GM10847 (cell line): ENCODE data around the gene DDX49.

ENCODE experiments used
- POLR2A ChIP-seq: IDR thresholded peaks from 2 replicates; pipeline ENCODE4 v1.6.1; 2011; ENCODE audit not compliant: insufficient read length; ENCODE audit errors: extremely low read depth

Gene DDX49

DNA sequence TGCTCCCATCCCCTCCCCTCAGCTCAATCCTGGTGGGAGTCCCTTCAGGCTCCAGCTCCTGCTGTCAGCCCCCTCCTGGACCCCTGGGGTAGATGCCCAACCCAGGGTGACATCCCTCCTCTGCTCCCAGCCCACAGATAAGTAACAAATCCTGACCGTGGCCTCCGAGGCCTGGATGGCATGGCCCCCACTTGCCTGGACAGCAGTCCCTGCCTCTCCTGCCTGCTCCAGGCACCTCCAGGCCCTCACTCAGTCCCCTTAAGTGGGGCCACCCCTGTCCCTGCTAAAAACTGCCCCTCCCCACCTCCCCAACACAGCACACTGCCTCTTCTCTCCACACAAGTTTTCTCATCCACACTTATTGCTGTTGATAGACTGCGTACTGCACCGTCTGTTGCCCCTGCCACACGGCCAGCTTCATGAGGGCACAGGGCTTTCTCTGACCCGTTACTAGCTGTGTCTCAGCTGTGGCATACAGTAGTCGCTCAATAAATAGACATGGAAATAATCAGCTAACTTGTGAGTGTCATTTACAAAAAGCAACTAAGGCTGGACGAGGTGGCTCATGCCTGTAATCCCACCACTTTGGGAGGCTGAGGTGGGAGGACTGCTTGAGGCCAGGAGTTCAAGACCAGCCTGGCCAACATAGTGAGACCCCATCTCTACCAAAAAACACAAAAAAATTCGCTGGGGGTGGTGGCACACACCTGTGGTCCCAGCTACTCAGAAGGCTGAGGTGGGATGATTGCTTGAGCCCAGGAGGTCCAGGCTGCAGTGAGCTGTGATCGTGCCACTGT is 29.4 kb upstream of the DDX49 start:
- no peak for TF ChIP-seq POLR2A

DNA sequence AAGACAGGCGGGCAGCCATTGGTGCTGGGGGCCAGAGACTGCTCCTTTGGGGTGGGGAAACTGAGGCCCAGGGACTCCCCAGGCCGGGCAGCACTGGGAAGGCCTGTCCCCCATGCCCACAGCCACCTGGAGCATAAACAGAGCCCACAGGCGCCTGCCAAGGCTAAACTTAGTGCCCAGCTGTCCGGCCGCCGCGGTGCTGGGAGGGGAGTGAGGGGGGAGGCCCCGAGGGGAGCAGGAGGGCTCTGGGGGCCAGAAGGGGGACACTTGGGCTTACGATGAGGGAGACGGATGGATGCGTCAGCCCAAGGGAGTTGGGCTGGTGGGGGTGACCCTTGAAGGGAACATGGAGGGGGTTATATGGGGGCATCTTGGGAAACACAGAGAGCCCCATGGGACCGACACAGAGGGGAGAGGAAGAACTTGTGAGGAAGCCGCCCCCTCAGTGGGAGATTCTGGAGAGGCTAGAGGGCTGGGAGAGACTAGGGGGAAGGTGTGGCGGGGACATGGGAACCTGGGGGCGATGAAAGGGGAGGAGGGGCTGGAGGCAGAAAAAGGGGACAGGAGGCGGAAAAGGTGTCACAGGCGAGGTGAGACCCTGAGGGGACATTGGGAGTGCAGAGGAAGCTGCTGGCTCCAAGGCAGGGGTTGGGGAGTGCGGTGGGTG is 25.8 kb upstream of the DDX49 start:
- TF ChIP-seq POLR2A = no peak

DNA sequence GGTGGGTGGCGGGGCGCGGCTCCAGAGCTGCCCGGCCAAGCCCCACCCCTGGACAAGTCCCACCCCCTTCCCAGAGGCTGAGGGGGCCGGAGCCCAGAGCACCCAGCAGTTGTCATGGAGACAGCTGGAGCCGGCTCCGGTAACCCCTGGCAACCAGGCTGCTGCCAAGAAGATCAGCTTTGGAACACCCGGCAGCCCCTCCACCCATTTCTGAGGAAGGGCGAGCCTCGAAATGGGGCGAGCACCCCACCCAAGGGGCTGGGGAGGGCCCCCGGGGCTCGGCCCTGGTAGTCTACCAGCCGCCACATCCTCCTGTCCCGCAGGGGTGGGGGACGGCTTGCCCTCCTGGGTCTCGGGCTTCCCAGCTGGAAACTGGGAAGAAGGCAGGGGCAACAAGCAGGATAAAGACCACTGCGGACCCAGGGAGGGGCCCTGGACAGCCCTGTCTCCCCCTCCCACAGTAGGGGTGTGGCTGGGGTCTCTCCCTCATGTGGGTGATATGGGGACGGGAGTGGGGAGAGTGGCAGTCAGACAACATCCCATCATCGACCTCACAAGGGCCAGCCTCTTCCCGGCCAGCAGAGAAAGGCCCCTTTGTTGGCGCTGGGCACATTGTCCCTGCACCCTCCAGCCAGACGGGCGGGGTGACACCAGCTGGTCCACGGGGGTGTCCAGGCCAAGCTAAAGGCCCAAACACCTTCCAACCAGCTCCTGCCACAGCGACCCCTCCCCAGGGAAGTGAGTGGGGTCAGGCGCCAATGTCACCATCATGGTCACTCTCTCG is 25.1 kb upstream of the DDX49 start:
- no peak for TF ChIP-seq POLR2A

DNA sequence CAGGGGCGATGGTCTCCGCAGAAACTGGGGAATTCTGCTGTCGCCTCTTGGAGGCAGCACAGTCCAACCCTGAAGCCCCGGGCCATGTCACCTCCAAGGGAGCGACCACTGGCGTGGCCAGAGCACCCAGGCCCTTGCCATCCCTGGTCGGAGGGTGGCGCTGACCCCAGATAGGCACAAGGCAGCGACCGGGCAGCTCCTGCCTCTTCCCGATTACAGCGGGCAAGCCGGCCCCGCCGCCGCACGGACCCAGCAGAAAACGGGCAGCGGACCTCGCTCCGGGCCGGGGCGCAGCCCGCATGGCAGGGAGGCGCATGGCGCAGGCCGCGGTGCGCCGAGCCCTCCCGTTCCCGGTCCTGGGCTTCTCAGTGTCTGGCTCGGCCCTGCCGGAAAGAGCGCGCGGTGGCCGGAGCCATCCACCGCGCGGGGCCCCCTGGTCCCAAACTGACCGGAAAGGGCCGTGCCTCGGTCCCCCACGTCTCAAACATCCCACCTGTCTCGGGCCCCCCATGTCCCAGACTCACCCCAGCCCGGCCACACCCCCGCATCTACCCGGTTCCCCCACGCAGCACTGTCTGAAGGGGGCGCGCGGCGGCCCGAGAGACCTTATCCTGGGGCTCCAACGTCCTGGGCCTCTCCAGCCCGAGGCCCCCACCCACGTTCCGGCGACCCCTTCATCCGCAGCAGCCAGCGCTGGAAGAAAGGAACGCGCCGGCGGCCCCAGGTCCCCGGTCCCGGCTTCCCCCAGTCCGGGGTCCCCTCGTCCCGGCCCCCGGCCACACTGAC is 24.3 kb upstream of the DDX49 start:
- no peak for TF ChIP-seq POLR2A

DNA sequence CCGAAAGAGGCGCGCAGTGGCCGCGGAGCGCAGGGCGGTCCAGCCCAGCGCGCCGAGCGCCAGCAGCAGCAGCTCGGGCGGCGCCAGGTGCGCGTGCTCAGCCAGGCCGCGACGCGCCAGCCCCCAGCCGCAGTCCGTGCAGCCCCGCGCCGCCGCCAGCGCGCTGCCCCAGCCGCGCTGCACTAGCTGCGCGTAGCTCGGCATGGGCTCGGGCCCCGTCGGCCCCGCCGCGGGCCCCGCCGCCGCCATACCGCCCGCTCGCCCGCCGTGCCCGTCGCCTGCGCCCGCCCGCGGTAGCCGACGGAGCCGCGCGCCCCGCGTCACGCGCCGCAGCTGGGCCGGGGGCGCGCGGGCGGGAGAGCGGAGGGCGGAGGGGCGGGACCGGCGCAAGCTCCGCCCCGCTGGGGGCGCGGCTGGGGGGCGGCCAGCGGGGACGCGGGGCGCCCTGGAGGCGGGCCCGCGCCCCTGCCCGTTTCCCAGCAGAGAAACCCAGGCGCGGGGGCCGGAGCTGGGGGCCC is 23.6 kb upstream of the DDX49 start, which contains the start of gene CERS1:
CERS1 (minus strand) TSS at position 335 of the 518 bp plus-strand sequence; CDS start at position 249, 86 bp downstream.
- TF ChIP-seq POLR2A = no peak

DNA sequence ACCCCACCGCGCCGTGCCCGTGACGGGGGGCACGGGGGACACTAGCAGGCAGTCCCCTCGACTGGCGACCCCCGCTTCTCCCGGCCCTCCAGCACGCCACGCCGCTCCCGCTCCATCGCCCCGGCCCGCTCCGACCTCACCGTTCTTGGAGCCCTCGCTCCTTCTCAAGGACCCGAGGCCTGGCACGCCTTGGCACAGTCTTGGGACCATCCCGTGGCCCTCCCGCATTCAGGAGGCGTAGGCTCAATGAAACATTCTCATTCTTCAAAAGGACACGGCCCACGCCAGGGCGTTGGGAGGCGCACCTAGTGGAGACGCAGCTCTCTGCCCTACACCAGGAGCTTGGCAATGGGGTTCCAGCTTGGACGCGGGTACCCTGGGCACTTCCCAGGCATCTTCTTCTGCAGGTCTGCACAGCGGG is 23.1 kb upstream of the DDX49 start:
- TF ChIP-seq POLR2A = no peak

DNA sequence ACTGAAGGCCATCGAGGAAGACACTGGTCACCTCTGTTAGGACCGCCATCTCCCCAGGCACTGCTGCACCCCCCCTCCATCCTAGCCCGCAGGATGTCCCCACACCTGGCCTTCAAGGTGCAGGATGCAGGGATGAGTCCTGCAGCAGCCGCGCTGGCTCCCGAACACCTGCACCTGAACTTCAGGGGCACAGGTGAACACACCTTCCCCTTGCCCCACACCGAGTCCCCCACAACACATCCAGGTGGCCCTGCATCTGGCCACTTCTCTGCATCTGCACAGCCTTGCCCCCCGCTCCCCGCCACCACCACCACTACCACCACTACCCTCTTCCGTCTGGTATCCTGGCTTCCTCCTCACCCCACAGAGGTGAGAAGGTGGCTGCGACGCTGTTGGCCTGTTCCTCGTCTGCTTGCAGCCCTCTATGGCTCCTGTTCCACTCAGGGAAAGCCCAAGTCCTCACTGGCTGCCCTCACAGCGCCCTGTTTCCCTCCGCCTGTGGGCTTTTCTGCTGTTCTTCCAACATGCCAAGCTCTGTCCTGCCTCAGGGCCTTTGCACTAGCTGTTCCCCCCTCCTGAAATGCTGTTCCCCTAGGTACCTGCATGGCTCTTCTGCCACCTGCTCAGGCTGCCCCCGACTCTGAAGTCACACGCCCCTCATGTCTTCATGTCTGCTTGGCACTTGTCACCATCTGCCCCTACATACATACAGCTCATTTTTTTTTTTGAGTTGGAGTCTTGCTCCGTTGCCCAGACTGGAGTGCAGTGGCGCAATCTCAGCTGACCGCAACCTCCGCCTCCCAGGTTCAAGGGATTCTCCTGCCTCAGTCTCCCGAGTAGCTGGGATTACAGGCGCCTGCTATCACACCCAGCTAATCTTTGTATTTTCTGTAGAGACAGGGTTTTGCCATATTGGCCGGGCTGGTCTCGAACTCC is 22.2 kb upstream of the DDX49 start:
- no peak for TF ChIP-seq POLR2A

DNA sequence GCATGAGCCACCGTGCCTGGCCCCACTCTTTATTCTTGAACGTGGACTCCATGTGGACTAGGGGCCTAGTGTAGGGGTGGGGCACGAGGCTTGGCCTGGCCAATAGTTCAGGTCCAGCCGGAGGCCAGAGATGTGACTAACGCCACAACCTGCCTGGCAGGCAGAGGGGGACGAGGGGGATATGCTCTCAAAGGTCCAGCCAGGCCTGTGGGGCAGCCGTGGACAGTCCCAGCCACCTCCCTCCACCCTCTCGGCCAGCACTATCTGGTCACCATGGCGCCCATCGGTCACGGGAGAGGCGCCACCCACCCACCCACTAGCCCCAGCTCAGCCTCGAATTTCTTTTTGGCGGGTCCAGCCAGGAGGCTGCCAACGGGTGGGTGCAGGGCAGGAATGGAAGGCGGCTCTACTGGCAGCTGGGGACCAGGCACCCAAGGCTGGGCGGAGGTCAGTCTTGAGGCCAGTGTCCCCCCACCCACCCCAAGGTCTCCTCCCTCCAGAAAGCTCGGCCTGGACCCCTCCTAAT is 21.4 kb upstream of the DDX49 start:
- no peak for TF ChIP-seq POLR2A

DNA sequence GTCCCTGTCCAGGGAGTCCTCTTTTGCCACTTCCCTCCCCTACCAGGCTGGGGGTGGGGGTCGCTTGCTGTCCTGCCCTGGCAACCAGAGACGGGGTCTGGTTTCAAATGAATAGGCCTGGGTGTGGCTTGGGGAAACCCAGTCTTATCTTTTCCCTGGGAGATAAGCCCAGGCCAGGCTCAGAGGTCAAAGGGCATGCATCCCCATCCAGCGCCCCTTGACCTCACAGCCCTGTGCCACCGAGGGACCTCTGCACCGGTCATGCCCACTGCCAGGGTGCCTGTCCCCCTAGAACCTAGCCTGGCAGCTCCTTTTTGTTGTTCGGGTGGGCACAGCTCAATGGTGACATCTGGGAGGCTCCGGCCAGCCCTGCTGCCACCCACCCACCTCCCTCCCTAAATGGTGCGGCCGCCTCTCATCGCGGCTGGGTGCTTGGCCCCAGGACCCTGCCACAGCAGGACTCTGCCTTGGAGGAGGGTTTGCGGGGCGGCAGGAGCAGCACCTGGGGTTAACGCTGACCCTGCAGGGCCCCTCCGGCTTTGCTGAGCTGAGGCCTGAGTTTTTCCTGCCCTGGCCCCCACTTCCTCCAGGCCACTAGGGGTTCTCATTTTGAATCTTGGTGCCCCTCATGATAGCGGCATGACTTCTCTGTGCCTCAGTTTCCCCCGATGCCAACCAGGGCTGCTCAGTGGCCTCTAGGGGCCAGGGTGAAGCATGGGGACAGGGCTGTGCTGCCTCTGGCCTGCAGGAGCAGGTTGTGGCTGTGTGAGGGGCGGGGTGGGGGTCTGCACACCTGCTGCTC is 20.7 kb upstream of the DDX49 start:
- no peak for TF ChIP-seq POLR2A

DNA sequence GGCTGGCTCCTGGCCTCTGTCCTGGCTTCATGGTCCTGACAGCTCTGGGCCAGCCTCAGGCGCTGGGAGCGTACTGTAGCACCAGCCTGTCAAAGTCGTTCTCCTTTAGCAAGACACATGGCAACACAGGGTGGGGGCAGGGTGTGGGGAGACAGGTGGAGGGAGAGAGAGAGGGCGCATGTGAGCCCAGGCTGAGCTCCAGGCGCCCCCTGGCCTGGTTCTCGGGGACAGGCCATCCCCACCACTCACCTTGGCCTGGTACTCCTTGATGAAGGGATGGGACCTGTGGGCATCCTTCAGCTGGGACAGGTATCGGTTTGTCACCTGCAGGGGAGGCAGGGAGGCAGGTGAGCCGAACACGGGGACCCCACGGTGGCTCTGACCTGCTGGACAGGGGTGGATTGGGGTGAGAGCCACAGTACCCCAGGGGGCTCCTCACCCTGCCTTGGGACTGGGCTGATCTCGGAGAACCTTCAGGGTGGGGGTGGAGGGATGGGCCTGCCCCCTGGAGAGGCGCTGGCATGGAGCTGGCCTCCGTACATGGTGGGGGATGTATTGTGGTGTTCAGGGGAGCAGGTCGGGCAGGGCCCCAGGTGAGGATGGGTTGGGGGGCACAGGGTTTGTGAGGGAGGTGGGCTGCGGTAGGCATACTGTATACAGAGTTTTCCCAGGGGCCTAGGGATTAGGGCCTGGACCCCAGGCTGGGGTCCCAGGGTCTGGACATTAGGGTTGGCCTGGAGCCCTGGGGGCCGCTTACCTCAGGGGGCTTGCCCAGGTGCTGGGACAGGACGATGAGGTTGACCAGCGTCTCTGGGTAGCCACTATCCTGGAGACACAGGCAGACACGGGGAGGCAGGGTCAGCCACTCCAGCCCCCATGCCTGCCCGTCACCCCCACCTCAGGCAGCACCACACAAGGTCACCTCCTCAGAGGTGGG is 19.6 kb upstream of the DDX49 start:
- no peak for TF ChIP-seq POLR2A

DNA sequence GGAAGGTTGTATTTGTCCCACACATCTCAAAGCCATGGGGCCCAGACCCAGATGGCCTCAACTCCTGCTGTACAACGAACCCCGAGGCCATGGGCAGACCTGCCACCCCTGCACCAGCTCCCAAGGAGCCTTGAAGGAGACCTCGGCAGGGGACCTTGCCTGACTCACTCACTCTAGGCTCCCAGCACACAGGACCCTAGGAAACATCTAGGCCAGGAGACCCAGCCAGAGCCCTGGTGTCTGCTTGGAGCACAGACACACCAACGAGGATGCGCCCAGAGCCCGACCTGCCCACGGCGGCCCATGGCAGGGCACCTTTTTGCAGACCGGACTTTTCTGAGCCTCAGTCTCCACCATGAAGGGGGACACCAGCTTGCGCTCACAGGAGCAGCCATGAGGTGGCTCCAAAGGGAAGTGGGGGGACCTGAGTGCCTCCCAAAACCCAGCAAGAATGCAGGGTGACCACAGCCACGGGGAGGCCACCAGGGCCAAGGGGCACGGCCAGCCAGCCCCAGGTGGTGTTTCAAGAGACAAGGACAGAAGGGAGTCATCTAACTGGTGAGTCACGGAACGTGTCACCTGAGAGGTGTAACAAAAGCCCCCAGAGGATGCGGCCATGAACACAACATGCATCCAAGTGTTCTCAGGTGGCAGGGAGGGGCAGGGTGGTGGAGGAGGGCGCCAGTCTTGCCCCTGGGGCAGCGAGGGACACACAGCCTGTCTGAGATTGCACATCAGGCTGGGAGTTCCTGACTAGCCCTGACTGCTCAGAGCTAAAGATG is 18.6 kb upstream of the DDX49 start:
- no peak for TF ChIP-seq POLR2A
